Umbilical cord (tissue), 1 donor: ENCODE results near the gene ALMS1. TPM values are rescaled to one million over a fixed set of nuclear protein-coding genes. Genes with fewer than 3 reads are reported as not detected.

ENCODE experiments used
- total RNA-seq: library from RNA; depleted of rRNA; stranded (reverse); fragments of >200 nt; gene quantifications from one replicate; pipeline ENCODE4 v1.2.3, GENCODE V29; 2014; ENCODE audit warnings: low replicate concordance; ENCODE audit not compliant: insufficient read depth

ALMS1 gene
- total RNA-seq, 1 donor from 2014 or later: 36.4 TPM

Other genes with a start within 250 kb of the ALMS1 start
- 3.4 TPM for gene NOTO, start 183.3 kb upstream of the ALMS1 start, total RNA-seq
- 50.1 TPM for gene SMYD5, start 171.6 kb upstream of the ALMS1 start, total RNA-seq
- gene PRADC1, start 152.6 kb upstream of the ALMS1 start, total RNA-seq: 2.2 TPM
- 111 TPM for gene CCT7, start 151.5 kb upstream of the ALMS1 start, total RNA-seq
- 1.2 TPM for gene FBXO41, start 101.4 kb upstream of the ALMS1 start, total RNA-seq
- gene EGR4, start 92.3 kb upstream of the ALMS1 start, total RNA-seq: 1.4 TPM